Measurements from ENCODE around the gene FAM120AOS.
A peak's percentile ranks its signal among the peaks of the same experiment; 100 is the strongest.

Gene FAM120AOS

GRCh38 chr9:93453047-93453914 lies at the start of gene FAM120AOS:
FAM120AOS (minus strand) TSS chr9:93453581; CDS start chr9:93452709, 872 bp downstream.
- peak; percentile 77 for DNase-seq

GRCh38 chr9:93501406-93501805 lies 48.0 kb upstream of the FAM120AOS start:
- DNase-seq: no peak

DNA sequence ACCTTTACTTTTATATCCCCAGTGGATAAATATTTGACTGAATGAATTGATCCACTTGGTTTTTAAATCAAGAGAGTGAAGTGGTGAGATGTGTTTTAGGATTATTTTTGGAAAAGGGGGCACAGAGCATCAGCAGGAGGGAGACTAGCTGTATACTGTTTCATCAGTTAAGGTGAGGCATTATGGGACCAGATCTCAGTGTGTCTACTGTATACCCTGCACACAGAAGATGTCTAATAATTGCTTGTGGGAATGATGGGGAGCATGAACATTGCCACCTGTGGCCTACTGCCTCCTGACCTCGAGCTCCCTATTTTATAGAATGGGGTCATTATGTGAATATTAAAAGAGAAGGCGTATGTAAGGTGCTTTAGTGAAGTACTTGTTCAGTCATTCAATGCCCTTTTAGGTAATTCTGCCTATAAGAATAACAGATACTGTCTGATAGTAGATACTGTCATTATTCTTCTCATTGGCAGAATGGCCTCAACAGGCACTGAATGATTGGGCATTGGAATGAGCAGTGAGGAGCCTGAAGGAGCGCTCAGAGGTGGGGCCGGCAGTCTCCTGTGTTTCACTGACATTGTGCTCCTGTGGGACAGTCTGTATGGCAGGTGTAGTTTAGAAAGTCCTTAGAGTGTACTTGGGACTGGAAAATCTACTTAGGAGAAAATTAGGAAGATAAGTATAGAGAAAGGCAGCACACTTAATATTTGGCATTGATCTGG lies 47.4 kb upstream of the FAM120AOS start:
- no peak for DNase-seq

- DNase-seq: no peak
Measured at GRCh38 chr9:93496285-93496684, 42.9 kb upstream of the FAM120AOS start.

DNA sequence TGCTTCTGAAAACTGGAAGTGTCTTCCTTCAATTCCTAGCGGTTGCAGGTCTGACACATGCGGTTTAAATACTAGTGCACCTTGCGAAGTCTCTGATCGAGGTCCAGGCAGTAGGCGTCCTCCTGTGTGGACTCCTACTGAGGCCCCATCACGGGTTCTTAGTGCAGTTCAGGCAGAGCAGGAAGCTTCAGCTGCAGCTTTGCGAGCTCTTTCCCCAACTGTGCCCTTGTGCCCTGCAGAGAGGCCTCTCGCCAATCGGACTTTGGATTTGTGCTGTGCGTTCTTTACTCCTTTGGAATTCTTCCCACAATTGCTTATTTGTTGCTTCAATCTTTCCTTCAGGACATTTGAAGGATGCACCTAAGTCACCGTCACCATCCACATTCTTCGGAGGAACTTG lies 40.6 kb upstream of the FAM120AOS start:
- DNase-seq: no peak

DNA sequence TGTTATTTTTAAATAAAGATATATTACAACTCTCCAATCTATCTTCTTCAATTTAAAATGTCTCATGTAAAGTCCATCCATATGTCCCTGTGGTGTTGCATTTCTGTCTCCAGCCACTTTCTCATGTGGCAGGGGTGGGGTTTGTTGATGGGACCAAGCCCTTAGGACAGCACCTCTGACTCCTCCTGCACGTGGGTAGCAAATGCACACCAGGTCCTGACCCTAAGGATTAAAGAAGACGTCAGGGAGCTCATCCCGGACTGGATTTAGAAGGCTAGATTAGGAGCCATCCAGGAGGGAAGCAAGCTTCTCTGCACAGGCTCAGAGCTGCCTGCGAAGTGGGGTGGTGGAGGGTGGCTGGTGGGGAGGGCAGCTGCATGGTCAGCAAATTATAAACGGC lies 38.9 kb upstream of the FAM120AOS start:
- DNase-seq: no peak

GRCh38 chr9:93491593-93492232 lies 38.3 kb upstream of the FAM120AOS start:
- no peak for DNase-seq

DNA sequence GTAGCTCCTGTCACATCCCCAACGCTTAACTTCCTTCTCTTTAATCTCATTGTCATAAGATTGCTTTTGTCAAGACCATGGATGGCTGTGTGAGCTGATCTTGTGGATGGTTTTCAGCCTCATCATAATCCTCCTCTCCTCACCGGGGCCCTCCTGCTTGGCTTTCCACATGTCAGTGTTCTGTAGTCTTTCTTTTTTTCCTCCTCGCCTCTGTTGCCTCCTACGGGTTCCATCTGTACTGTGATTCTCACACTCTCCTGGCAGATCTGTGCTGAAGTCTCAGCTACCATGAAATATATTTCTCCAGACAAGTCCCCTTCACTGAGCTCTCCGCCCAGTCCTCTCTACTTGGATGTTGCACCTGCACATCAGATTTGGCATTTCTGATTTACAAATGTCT lies 34.9 kb upstream of the FAM120AOS start:
- no peak for DNase-seq

DNA sequence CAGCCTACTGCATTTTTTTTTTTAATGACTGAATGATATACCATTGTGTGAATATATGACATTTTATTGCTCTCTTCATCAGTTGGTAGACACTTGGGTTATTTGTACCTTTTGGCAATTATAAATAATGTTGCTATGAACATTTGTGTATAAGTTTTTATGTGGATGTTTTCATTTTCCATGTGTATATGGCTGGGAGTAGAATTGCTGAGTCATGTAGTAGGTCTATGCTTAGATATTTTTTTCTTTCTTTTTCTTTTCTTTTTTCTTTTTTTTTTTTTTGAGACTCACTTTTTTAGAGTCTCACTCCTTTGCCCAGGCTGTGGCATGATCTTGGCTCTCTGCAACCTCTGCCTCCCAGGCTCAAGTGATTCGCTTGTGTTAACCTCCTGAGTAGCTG lies 32.9 kb upstream of the FAM120AOS start:
- DNase-seq: no peak

DNA sequence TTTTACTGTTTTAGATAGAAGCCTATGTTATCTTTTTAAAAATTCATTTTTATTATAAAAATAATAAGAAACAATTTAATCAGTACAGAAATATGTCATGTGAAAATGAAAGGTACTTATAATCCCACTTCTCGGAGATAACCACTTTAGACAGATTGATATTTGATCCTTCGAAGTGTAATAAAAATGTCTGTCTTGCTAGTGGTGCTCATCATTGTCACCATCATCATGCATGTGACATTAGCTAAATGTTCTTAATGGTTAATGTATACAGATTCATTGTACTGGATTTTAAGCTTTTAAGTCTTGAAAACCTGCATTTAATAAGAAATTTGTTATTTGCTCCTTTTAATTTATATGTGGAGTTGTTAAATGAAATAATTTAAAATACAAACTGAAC lies 30.1 kb upstream of the FAM120AOS start:
- no peak for DNase-seq

DNA sequence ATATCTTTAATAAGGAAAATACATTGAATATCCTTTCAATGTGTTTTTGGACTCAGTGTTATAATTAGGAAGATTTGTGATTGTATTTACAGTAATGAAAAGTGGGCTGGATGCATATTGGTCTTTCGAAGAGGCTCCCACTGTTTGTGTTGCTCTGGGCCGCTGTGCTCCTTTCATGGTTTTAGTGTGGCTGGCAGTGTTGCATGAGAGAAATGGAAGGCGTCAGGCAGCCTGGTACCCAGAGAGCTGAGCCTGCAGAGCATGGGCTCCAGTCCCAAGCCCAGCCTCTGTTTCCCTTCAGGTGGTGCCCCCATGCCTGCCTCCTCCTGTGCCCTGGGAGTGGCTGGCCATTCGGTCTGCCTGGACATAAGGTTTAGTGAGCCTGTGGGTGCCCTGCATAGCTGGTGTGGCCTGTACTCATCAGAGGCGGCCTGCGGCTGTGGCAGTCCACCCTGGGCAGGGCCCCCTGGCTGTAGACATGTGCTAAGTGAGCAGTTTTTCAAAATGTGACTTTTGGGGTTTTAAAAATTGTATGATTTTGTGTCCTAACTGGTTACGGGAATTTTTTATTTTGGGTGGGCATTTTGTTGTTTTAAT lies 27.4 kb upstream of the FAM120AOS start:
- no peak for DNase-seq

- no peak for DNase-seq
Measured at GRCh38 chr9:93480262-93480661, 26.9 kb upstream of the FAM120AOS start.

GRCh38 chr9:93479726-93480125 lies 26.3 kb upstream of the FAM120AOS start:
- DNase-seq: no peak

DNA sequence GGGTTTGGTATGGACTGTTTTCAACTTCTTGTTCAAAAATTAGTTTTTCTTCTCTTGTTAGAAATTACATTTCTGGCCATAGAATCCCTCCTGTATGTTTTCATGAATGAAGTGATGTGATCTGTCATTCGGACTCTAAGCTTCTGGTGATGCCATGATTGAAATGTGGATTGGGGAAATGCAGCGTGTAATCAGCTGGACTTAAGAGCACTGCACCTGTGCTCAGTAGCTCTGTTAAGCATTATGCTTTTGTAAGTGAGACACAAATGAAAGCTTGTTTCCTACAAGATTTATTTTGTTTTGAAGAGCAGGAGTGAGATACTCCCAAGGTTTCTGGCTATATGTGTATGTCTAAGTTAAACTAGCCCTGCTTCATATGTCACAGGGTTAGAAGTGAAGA lies 24.0 kb upstream of the FAM120AOS start:
- no peak for DNase-seq

DNA sequence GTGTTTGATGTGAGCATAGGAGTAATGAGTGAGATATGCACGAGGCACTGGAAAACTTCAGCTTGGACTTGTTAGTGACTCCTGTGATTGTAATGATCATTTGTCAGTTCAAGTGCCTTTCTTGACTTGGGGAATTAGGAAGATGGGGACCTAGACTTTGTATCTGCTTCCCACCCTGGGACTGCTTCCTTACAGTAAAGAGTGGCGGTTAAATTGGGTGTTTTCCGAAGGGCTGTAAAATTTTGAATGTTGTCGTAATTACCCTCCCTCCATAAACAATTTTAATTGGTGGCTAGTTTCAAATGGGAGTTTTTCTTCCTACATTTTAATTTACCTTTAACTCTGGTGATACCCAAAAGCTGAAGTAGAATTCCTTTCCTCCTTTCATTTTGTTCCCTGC lies 23.5 kb upstream of the FAM120AOS start:
- no peak for DNase-seq

DNA sequence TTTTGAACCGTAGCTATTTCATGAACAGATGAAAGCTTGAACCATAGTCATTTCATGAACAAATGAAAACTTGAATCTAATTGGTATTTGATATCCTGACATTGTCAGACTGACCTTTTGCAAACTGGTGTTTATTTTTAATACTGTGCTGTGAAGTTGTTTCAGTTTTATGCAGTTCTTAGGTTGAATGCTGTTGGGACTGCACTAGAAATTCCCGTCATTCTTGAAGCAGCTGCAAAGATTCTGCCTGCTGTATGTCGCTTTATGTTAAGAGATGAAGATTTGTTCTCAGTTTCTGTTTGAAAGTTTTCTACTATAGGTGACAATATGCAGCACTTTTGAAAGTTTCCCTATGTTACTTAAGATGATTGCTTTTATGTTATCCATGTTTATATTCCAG lies 22.5 kb upstream of the FAM120AOS start:
- DNase-seq: no peak

DNA sequence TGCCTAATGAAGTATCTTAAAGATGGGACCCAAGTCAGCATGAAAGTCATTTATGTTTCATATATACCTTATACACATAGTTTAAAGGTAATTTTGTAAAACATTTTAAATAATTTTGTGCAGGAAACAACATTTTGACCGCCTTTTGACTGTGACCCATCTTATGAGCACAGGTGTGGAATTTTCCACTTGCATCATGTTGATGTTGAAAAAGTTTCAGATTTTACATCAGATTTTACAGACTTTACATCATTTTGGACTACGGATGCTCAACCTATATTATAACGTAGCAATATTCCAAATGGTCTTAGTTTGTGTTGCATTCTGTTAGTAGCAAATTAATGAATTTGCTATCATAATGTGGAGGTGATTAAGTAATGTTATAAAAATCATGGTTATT lies 21.7 kb upstream of the FAM120AOS start:
- DNase-seq: no peak

DNA sequence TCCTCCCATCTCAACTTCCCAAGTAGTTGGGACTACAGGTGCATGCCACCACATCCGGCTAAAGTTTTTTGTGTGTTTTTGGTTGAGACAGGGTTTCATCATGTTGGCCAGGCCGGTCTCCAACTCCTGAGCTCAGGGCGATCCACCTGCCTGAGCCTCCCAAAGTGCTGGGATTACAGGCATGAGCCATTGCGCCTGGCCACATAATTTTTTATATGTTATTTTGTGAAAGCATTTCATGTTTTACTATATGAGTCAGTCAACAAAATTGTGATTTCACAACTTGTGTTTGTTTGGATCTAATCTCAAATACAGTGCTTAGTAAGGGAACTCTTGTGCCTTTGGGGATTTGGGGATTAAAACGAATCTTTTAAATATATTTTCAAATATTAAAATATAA lies 20.0 kb upstream of the FAM120AOS start:
- DNase-seq: no peak

GRCh38 chr9:93471124-93471523 lies 17.7 kb upstream of the FAM120AOS start:
- DNase-seq: no peak

DNA sequence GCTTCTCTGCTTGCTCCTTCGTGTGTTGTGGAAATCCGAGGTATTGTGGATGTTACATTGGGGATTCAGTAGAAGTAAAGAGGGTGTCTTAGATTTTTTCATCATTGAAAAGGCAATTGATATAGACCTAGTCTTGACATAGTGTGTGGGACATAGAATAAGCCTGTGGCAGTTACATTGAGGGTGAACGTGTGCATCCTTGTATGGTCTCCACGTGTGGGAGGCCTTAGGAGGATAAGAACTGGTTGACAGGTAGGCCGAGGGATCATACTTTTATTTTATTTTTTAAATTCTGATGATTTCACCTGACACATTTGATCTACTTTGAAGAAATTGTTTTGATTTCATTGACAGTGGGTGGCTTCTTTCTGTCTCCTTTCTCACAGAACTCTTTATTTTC lies 17.0 kb upstream of the FAM120AOS start:
- DNase-seq: no peak

- no peak for DNase-seq
Measured at GRCh38 chr9:93468763-93469456, 15.5 kb upstream of the FAM120AOS start.

DNA sequence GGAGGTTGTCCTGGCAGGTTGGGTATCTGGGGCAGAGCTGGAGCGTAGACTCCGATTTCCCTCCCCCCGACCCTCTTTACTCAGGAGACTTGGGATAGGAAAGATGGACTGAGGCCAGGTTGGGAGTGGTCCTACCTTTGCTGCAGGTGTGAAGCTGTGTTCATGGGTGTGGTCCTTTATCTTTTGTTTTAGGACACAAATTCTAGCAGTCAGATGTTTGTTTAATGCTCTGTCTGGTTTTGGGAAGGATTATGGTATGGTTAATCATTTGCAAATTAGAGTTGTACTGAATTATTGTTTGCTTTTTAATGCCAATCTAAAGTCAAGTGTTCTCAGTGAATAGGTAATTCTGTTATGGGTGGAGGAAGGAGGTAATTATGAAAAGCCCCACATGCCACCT lies 14.1 kb upstream of the FAM120AOS start:
- DNase-seq: no peak

GRCh38 chr9:93467062-93467416 lies 13.7 kb upstream of the FAM120AOS start:
- DNase-seq: no peak

All from NCI-H510A (cell line).